ENCODE measurements around the gene OPRD1. TPM values are rescaled to one million over a fixed set of nuclear protein-coding genes. Genes with fewer than 3 reads are reported as not detected.
A peak's percentile ranks its signal among the peaks of the same experiment; 100 is the strongest.

The OPRD1 gene
- total RNA-seq, 2 experiments from 2014 or later = not detected

DNA sequence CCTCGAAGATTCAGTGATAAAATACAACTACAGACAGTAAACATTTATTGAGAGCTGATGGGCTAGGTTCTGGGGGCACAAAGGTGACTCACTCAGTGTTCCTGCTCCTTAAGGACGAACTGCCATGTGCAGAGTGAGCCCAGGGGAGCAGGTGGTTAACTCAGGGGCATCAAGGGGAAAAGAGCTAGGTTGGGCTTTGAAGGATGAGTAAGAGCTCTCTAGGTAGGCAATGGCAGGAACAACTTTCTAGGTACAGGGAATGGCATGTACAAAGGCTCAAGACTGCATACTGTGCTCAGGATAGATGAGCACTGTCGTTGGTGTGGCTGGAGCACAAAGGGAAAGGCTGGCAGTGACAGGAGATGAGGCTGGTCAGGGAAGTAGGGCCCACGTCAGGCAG is 85.8 kb downstream of the OPRD1 start:
- DNase-seq (no peak), ATAC-seq (no peak)
- Mint-ChIP-seq H3K27me3 (ENCODE audit: low read depth) (no peaks in the 10 kb centered on the region), H3K4me1 (ENCODE audit: low read depth) (peaks cover 9% of the 10 kb centered on the region), H3K36me3 (ENCODE audit: low read depth) (peaks cover 5% of the 10 kb centered on the region), H3K9me3 (ENCODE audit: insufficient read depth) (no peaks in the 10 kb centered on the region), H3K27ac (peak overlapping the region; percentile 9), H3K4me3 (no peak overlapping the region)
- ChIA-PET POLR2A (interaction anchor here (0.6 kb wide), 1 partner anchor 255 kb away, joined by 3 read pairs; the partner anchor contains the start of gene TAF12), CTCF (interaction anchor here (1.1 to 2.5 kb wide), 2 partner anchors 13 to 136 kb away, joined by 3 to 8 read pairs; no protein-coding TSS in a partner anchor)

DNA sequence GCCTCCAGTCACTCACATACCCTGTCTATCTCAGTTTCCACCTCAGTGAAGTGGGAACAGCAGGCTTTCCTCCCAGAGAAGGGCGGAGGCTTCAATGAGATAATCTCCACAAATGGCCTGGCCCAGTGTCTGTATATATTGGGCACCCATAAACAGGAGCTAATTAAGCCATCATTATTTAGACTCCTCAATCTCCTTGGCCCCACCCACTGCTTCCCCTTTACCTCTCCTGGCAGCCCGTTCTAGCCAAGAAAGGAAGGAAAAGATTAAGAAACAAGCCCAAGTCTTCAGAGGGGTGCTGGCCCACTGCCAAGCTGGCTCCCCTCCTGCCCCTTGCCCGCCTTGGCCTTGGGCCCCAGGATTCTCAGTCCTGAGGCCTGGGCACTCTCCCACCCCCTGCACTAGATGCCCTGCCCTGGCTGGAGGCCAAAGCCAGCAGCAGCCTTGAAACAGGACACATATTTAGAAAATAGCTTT is 86.5 kb downstream of the OPRD1 start:
- Mint-ChIP-seq H3K9me3 (ENCODE audit: insufficient read depth) (no peaks in the 10 kb centered on the region), H3K27me3 (ENCODE audit: low read depth) (no peaks in the 10 kb centered on the region), H3K4me1 (ENCODE audit: low read depth) (peaks cover 9% of the 10 kb centered on the region), H3K4me3 (no peak overlapping the region), H3K36me3 (ENCODE audit: low read depth) (peaks cover 5% of the 10 kb centered on the region), H3K27ac (peak overlapping the region; percentile 58)
- no peak for ATAC-seq
- ChIA-PET CTCF (interaction anchor here (0.6 to 2.5 kb wide), 3 partner anchors 14 to 136 kb away, joined by 3 to 8 read pairs (median 3); partner anchors contain the start of gene EPB41), POLR2A (no interaction called here)
- DNase-seq = no peak

DNA sequence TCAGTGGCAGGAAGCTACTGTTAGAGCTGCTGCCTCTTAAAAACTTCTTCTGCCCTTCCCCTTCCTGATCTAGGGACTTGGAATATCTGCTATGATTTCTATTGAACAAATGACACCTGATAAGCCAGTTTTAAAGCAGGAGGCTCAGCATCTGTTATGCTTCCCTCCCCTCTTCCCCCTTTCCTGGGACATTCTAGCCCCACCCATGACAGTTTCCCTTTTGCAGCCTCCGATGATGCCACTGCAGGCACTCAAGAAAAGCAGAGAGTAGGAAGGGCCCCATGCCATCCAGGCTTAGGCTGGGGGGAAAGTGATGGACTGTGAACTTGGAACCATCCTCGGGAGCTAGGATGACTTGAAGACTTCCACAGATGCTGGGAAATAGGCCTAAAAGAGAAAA is 87.3 kb downstream of the OPRD1 start:
- H3K36me3 Mint-ChIP-seq (ENCODE audit: low read depth) = peaks cover 7% of the 10 kb centered on the region
- peaks cover 9% of the 10 kb centered on the region for H3K4me1 Mint-ChIP-seq (ENCODE audit: low read depth)
- CTCF ChIA-PET = interaction anchor here (1.0 to 2.2 kb wide), 4 partner anchors 15 to 304 kb away, joined by 3 to 8 read pairs (median 6); partner anchors contain the start of gene EPB41
- H3K4me3 Mint-ChIP-seq = no peak overlapping the region
- POLR2A ChIA-PET = interaction anchor here (0.7 kb wide), 1 partner anchor 15 kb away, joined by 3 read pairs; no protein-coding TSS in a partner anchor
- H3K27ac Mint-ChIP-seq = no peak overlapping the region
- H3K9me3 Mint-ChIP-seq (ENCODE audit: insufficient read depth) = peaks cover 2% of the 10 kb centered on the region
- DNase-seq = no peak
- no peaks in the 10 kb centered on the region for H3K27me3 Mint-ChIP-seq (ENCODE audit: low read depth)
- no peak for ATAC-seq

DNA sequence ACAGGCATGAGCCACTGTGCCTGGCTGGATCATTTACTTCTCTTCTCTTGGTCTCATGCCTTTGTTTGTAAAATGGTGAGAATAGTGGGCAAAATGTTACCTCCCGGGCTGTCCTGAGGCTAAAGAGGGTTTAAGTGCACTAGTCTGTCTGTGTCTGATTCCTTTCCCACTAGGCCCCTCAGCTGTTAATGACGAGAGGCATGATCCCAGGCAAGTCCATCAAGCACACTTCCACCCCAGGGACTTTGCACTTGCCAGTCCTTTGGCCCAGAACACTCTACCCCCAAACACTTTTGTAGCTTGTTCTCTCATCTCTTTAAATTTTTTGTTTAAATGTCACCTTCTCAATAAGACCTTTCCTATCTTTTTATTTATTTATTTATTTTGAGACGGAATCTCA is 88.6 kb downstream of the OPRD1 start:
- no peak overlapping the region for H3K27ac Mint-ChIP-seq
- H3K36me3 Mint-ChIP-seq (ENCODE audit: low read depth) = peaks cover 6% of the 10 kb centered on the region
- DNase-seq (no peak), ATAC-seq (no peak)
- ChIA-PET CTCF (interaction anchor here (0.7 to 2.2 kb wide), 7 partner anchors 13 to 302 kb away, joined by 3 to 8 read pairs (median 4); partner anchors contain the start of gene EPB41), POLR2A (no interaction called here)
- H3K4me3 Mint-ChIP-seq = no peak overlapping the region
- H3K9me3 Mint-ChIP-seq (ENCODE audit: insufficient read depth) = peaks cover 4% of the 10 kb centered on the region
- H3K4me1 Mint-ChIP-seq (ENCODE audit: low read depth) = peaks cover 9% of the 10 kb centered on the region
- H3K27me3 Mint-ChIP-seq (ENCODE audit: low read depth) = no peaks in the 10 kb centered on the region

DNA sequence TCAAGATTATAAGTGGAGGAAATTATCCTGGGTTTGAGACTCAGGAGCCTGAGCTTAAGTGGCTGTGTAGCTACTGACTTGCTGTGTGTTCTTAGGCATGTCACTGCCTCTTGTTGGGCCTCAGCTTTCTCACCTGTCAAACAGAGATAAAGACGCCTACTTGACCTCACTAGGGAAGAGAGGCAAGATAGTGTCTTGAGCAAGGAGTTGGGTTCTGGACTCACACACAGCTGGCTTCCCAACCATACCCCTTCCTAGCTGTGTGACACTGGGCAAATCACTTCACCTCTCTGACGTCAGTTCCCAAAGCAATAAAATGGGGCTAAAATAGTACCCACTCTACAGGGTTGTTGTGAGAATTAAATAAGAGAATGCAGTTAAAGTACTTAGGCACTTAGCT is 90.8 kb downstream of the OPRD1 start:
- DNase-seq (no peak), ATAC-seq (no peak)
- Mint-ChIP-seq H3K27me3 (ENCODE audit: low read depth) (no peaks in the 10 kb centered on the region), H3K27ac (no peak overlapping the region), H3K4me1 (ENCODE audit: low read depth) (peaks cover 14% of the 10 kb centered on the region), H3K9me3 (ENCODE audit: insufficient read depth) (peaks cover 4% of the 10 kb centered on the region), H3K36me3 (ENCODE audit: low read depth) (peaks cover 6% of the 10 kb centered on the region), H3K4me3 (no peak overlapping the region)
- POLR2A ChIA-PET = interaction anchor here (0.6 to 1.8 kb wide), 2 partner anchors 12 to 326 kb away, joined by 3 to 9 read pairs; partner anchors contain the start of gene EPB41
- CTCF ChIA-PET = interaction anchor here (1.0 to 2.4 kb wide), 9 partner anchors 9 to 299 kb away, joined by 3 to 17 read pairs (median 4); partner anchors contain the start of gene YTHDF2

DNA sequence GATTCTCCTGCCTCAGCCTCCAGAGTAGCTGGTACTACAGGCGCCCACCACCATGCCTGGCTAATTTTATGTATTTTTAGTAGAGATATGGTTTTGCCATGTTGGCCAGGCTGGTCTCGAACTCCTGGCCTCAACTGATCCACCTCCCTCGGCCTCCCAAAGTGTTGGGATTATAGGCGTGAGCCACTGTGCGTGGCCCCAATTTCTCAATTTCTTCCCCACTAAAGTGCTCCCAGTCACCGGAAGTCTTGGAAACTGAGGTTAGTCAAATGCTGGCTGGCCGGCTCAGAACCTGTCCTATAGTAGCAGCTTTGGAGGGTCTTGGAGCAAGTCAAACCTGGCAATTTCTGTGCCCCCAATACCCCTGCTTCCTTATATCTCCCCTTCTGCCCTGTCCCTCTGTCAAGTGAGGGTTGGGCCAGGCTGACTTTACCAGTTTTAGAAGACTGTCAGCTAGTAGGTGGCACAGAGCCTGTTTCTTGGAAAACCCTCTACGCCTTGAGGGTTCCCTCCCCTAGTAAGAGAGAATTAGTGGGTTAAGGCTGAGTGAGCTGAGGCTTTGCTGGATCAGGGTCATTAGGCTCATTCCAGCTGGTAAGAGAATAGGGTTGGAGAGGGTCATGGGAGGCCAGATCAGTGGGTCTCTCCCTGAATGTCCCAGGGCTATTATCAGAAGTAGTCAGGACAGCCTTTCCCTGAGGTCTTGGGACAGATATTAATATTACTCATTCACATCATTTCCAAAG is 94.1 kb downstream of the OPRD1 start:
- peaks cover 4% of the 10 kb centered on the region for H3K4me1 Mint-ChIP-seq (ENCODE audit: low read depth)
- DNase-seq (no peak), ATAC-seq (no peak)
- ChIA-PET POLR2A (no interaction called here), CTCF (no interaction called here)
- H3K36me3 Mint-ChIP-seq (ENCODE audit: low read depth) = peaks cover 6% of the 10 kb centered on the region
- H3K4me3 Mint-ChIP-seq = no peak overlapping the region
- H3K27me3 Mint-ChIP-seq (ENCODE audit: low read depth) = no peaks in the 10 kb centered on the region
- no peak overlapping the region for H3K27ac Mint-ChIP-seq
- peaks cover 4% of the 10 kb centered on the region for H3K9me3 Mint-ChIP-seq (ENCODE audit: insufficient read depth)

DNA sequence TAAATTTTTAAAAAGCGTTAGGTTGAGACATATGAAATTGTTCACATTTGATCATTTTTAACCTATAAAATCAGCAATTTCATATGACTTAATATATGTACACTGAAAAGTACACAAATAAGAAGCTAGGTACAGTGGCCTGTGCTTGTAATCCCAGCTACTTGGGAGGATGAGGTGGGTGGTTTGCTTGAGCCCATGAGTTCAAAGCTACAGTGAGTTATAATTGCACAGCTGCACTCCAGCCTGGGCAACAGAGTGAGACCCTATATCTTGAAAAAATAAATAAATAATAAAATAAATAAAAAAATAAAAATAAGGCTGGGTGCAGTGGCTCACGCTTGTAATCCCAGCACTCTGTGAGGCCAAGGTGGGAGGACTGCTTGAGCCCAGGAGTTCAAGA is 97.2 kb downstream of the OPRD1 start:
- ChIA-PET CTCF (no interaction called here), POLR2A (no interaction called here)
- H3K4me1 Mint-ChIP-seq (ENCODE audit: low read depth) = peaks cover 13% of the 10 kb centered on the region
- DNase-seq = no peak
- no peaks in the 10 kb centered on the region for H3K27me3 Mint-ChIP-seq (ENCODE audit: low read depth)
- ATAC-seq = no peak
- peaks cover 4% of the 10 kb centered on the region for H3K36me3 Mint-ChIP-seq (ENCODE audit: low read depth)
- H3K27ac Mint-ChIP-seq = no peak overlapping the region
- no peak overlapping the region for H3K4me3 Mint-ChIP-seq
- peaks cover 3% of the 10 kb centered on the region for H3K9me3 Mint-ChIP-seq (ENCODE audit: insufficient read depth)

DNA sequence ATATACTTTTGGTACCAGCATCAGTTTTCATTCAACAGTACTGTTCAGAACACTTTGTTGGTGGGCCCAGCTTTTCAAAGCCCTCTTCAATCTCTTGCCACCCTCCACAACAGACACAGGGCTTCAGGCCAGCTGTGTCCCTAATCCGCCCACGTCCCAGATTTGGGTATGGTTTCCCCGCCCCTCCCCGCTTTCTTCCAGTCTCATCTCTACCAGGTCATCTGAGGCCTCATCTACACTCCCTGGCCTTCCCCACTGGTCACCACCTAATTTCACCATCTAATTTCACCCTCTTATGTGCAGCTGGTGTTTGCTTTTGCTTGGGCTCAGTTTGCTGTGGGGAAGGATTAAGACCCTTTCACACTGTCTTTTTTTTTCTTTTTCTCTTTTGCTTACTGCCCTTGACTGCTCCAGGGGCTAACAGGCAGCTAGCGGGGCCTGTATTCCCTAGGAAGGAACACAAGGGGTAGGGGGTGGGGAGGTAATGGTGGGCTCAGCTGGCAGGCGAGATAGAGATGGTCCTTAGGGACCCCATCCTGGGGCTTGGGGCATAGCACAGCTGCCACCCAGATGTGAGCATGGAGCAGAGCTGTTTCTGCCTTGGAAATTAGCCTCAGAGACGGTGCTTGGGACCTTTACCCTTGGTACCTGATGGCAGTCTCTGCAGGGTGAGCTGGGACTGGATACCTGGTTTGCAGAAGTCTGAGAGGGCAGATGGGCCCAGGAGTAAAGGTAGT is 98.6 kb downstream of the OPRD1 start:
- H3K27ac Mint-ChIP-seq = no peak overlapping the region

DNA sequence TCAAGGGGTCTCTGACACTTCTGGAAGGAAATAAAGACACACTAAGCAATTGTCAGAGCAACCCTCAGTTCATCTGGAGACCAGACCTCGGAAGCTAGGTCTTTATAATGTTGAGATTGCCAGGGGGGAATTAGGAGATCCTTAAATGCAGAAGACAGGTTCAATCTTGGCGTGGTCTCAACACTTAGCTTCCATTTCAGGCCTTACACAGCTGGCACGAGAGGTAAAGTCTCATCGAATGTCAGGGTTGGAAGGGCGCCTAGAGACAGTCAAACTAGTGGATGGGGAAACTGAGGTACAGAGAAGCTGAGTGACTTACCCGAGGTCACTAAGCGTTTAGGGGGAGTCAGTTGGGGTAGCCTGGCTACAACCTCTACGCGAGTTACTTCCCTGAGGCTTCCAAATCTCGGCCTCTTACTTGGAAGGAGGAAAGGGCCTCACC is 101.8 kb downstream of the OPRD1 start:
- DNase-seq (no peak), ATAC-seq (no peak)
- H3K36me3 Mint-ChIP-seq (ENCODE audit: low read depth) = peaks cover 18% of the 10 kb centered on the region
- peaks cover 40% of the 10 kb centered on the region for H3K4me1 Mint-ChIP-seq (ENCODE audit: low read depth)
- peak overlapping the region; percentile 86 for H3K27ac Mint-ChIP-seq
- POLR2A ChIA-PET = interaction anchor here (0.7 to 2.6 kb wide), 12 partner anchors 9 to 317 kb away, joined by 3 to 27 read pairs (median 4); partner anchors contain the start of genes MECR, RNU11 and SRSF4
- CTCF ChIA-PET = interaction anchor here (0.7 to 2.9 kb wide), 15 partner anchors 14 to 289 kb away, joined by 3 to 20 read pairs (median 4); partner anchors contain the start of gene SRSF4
- H3K9me3 Mint-ChIP-seq (ENCODE audit: insufficient read depth) = no peaks in the 10 kb centered on the region
- H3K27me3 Mint-ChIP-seq (ENCODE audit: low read depth) = no peaks in the 10 kb centered on the region
- peak overlapping the region; percentile 96 for H3K4me3 Mint-ChIP-seq

More for the DNA sequence above, 98.6 kb downstream of the OPRD1 start:
- H3K4me1 Mint-ChIP-seq (ENCODE audit: low read depth) = peaks cover 13% of the 10 kb centered on the region
- peaks cover 5% of the 10 kb centered on the region for H3K36me3 Mint-ChIP-seq (ENCODE audit: low read depth)
- DNase-seq = no peak
- no peaks in the 10 kb centered on the region for H3K9me3 Mint-ChIP-seq (ENCODE audit: insufficient read depth)
- no peak overlapping the region for H3K4me3 Mint-ChIP-seq
- ChIA-PET POLR2A (no interaction called here), CTCF (interaction anchor here (1.3 kb wide), 1 partner anchor 34 kb away, joined by 3 read pairs; no protein-coding TSS in a partner anchor)
- no peaks in the 10 kb centered on the region for H3K27me3 Mint-ChIP-seq (ENCODE audit: low read depth)
- no peak for ATAC-seq

DNA sequence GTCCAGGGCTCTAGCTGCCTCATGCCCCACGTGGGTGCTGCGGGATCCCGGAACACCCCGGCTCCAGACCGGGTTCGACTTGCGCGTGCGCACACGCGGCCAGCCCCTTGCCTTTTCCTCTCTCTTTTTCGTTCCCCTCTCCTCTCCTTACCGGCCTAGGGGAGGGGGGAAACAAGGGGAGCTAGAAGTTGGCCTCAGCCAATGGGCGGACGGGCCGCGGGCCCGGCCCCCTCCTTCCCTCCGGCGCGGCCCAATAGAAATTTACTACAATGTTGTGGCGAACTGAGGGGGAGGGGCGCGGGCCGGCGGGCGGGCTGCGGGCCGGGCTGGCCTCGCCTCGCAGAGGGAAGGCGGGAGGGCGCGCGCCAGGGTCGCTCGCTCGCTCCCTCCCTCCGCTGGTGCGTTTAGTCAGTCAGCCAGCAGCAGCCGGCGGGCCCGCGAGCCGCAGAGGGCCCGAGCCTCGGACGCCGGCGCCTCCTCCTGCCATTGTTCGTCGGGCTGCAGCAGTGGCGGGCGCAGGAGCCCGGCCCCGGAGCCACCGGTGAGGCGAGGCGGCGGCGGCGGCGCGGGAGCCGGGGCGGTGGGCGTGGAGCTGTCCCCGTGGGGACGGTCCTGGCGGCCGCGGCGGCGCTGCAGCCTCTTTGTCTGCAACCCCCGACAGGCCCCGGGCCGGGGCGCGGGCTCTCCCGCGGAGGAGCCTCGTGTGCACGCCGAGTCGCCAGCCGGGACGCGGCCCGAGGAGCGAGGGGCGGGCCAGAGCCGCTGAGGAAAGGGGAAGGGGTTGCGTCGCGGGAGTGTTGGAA is 102.5 kb downstream of the OPRD1 start, which contains the start of gene EPB41:
Gene EPB41 (plus strand): TSS at position 342 of the 803 bp plus-strand sequence. CDS start 72,869 bp downstream, outside the sequence.
- Mint-ChIP-seq H3K9me3 (ENCODE audit: insufficient read depth) (no peaks in the 10 kb centered on the region), H3K27me3 (ENCODE audit: low read depth) (no peaks in the 10 kb centered on the region), H3K4me3 (peak within 1 kb of the TSS; percentile 96), H3K4me1 (ENCODE audit: low read depth) (peaks cover 41% of the 10 kb centered on the region), H3K27ac (peak within 1 kb of the TSS; percentile 94), H3K36me3 (ENCODE audit: low read depth) (peaks cover 19% of the 10 kb centered on the region)
- ATAC-seq (peak; percentile 89), DNase-seq (peak; percentile 94)
- CTCF ChIA-PET = interaction anchor here (0.7 to 2.9 kb wide), 15 partner anchors 15 to 288 kb away, joined by 3 to 20 read pairs (median 4); partner anchors contain the start of gene SRSF4
- POLR2A ChIA-PET = interaction anchor here (0.6 to 2.6 kb wide), 15 partner anchors 10 to 316 kb away, joined by 3 to 27 read pairs (median 4); partner anchors contain the start of genes MECR, RNU11 and SRSF4
